NAMALWA (cell line): ENCODE data around the gene PIAS3.
"Not testable (repeated sequence)": the region's sequence is repeated elsewhere in the genome, so short reads cannot be mapped to it uniquely, and the experiment has no call there.

ENCODE experiments used
- DNase-seq: peaks from one replicate; pipeline ENCODE4 v3.0.0-alpha.2; 2015; ENCODE audit warnings: low spot score

The PIAS3 gene

DNA sequence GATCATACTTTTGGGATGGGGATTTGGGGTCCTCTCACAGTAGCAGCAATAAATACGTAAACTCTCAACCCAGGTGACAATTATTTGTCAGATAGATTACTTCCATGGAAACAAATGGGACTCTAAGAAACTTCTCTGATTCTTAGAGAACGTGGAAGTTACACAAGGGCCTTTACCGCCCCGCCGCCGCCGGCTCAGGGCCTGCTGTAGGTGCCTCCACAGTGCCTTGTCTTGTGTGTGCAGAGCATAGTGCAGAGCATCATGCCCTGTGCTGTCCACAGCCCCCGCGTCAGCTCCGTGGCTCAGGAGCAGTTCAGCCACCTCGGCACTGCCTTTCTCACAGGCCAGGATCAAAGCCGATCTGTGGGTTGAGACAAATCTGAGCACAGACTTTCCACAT, 15.8 kb upstream of the PIAS3 start:
- no peak for DNase-seq

DNA sequence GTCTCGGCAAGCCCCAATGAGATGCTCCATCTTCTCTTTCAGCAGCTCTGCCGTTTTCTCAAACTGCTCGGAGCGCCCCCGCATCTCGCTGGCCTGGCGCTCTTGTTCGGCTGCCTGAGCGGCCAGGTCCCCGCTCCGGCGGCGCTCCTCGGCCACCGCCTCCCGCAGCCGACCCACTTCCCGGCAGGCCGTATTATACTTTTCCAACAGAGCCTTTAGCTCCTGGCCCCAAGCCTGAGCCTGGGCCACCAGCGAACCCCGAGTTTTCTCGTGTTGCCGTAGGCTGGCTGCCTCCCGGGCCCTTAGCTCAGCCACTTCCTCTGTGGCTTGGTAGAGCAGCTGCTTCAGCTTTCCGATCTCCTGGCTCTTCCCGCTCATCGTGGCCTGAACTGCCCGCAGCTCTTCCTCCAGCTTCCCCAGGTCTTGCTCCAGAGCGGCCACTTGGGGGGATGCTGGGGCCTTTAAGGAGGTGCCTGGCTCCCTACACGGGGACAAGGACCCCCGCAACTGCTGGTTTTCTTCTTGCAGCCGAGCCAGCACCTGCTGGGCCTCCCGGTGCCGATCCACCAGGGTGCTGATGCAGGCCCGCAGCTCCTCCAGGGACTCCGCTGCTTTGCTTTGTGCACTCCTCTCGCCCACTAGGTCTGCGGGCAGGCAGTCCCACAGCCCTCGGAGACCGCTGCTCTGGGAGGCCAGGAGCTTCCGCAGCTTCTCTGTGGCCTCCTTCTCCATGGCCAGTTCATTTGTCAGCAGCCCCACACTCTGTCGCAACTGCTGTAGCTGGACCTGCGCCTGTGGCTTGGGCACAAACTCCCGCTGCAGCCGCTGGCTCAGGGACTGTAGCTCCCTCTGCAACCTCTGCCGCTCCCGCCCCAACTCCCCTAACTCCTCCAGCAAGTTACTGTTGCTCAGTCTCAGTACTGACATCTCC, 13.4 kb upstream of the PIAS3 start:
- no peak for DNase-seq

DNA sequence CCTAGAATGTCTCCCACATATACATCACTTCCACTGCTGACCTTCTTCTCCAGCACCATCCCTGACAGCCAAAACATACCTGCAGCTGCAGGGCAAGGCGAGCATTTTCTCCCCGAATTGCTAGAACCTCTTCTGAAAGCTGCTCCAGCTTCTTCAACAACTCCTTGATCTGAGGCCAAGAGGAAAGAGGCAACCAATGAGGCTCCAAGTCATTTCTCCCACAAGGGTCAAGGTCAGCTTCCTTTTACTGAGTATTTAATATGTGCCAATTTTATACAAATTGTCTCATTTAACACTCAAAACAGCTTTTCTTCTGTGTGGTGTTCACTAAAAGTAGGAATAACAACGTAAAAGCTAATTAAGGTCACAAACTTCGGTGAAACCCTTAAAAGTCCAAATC, 9.4 kb upstream of the PIAS3 start:
- DNase-seq = no peak

DNA sequence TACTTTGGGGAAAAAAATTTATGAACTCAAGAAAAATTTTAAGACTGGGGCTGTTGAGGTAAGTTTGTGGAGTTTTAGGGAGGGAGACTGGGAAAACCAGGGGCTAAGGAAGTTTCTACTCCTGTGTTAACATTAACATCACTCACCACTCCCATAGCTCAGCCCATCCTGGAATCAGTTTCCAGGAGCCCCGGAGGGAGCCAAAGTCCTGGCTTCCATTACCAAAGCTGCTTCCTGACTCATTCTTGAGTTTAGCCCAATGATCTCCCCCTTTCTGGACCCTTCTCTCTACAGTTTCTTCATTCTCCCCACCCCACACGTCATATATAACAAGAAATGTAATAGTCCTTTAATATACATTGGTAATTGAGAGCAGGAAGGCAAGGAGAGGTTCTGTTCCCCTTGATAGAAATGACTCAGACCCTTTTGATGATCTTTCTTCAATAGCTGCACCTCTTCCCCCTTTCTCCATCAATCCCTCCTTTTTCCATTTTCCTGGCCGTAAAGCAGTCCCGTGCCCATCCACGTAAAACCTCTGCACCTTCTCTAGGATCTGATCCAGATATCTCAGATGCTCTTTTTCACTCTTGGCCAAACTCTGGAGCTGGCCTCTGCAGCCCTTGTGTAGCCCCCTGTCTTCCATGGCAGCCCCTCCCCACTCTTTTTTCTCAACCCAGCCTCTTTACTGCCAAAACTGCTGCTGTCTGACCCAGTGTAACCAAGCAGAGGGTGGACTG, 4.6 kb upstream of the PIAS3 start:
- DNase-seq = no peak

DNA sequence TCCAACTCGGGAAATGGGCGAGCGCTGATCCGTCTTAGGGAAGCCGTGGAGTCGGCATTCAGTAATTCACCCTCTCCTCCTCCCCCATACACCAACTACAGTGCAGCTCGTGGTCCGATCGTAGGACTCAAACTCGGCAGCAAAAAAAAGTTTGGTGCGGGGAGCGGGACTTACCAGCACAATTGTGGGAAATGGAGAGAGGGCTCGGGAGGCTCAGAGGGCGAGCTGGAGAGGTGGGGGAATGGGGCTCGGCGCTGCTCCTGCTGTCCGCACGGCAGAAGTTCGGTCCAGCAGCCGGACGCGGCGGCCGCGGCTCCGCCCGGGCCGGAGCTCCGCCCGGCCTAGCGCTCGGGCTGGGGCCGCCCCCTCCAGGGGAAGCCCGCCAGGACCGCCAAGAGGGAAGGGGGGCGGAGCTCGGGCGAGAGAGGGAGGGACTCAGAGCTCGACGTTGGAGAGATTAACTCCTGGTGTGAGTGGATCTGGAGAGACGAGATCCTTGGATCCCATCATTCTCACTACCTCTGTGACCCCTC, 676 bp upstream of the PIAS3 start:
- DNase-seq = peak; percentile 88

DNA sequence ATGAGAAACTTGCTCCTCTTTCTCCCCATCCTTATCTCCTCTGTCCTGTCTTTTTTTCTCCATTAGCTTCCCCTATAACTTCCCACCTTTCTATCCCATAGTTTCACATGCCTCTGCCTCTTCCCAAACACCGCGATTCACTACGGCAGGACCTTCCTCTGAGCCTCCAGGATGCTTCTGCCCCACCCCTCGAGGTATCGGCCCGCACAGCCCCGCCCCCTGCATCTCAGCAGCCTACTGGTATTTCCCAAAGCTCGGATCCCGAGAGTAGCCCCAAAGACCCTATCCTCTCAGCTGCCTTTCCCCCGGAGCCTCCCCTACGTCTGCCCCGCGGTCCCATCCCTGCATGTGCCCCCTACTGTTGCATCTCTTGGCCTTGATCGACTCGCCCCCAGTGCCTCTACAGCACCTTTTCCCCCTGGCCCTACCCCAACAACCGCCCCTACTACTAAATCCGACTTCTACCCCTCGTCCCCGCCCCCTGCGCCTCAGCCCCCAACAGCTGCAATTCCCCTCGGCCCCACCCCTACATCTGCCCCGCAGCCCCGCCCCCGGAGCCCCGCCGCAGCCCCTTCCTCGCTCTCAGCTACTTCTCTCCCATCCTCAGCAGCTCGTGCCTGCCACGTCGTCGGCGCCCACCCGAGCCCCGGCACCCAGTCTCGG, 512 bp downstream of the PIAS3 start:
- peak; percentile 84 for DNase-seq

DNA sequence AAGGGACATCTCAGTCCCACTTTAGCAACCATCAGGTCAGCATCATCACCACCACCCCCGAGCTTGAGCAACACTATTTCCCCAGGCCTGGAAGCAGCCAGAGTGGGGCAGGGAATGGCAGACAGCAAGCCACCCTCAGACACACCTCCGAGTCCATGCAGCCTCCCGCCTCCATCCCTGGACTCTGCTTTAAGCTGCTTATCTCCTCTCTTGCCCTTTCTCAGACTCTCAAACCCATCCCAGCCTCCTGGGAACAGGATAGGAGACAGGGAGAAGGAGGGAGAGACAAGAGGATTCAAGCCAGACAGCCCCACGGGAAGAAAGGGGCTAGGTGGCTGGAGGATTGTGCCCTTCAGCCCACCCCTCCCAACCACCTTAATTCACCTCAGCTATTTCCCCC, 1.7 kb downstream of the PIAS3 start:
- DNase-seq = no peak

DNA sequence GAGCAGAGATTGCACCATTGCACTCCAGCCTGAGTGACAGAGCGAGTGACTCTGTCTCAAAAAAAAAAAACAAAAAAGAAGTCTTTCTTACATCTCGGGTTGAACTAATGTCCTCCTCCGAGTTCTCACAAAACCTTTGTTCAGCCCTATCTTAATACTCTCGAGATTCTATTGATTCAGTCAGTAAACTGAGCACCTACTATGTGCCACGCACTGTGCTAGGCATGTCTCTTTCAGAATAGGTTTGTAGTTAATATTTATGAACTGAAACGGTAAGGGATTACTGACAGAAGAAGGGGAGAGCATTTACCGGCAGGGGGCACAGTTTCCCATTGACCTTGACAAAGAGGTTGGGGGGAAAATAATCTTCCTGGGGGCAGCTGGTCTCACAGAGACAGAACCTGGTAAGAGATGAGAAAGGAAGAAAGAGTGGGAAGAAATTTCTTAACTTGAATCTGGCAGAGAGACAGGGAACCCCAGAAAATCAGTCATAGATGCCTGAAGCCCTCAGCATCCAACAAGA, 3.4 kb downstream of the PIAS3 start:
- DNase-seq = no peak

DNA sequence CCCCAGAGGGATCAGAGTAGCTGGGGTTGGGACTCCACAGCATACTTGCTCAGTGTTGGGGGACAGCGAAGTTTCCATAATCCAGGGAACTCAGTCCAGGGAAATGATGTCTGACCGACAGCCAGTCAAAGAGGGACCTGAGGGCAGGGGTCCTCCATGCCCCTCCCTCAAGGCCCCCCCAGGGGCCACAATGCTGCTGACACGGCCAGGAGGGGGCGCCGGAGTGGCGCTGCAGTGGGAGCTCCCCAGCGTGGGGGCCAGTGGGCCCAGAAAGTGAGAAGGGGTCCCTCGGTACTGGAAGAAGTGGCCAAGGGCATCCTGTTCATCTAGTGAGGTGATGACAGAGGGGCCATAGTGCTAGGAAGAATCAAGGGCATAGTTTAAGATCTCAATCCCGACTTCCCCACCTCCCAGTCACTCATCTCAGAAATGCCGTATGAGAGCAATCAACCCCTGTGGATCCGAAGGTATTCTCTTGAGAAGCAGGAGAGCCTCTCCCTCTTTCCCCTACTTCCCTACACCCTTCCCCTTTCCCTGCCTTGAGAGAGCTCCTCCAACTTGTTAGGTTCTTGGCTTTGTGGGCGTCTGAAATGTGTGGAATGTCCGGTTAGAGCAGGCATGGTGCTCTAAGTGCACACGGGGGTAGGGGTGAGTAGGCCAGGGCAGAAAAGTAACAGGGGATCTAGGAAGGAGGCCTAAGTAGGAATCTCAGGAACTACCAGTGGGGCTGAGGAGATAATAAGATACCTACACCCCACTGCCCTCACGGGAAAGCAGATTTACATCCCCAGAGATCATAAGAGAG, 9.3 kb downstream of the PIAS3 start:
- no peak for DNase-seq

DNA sequence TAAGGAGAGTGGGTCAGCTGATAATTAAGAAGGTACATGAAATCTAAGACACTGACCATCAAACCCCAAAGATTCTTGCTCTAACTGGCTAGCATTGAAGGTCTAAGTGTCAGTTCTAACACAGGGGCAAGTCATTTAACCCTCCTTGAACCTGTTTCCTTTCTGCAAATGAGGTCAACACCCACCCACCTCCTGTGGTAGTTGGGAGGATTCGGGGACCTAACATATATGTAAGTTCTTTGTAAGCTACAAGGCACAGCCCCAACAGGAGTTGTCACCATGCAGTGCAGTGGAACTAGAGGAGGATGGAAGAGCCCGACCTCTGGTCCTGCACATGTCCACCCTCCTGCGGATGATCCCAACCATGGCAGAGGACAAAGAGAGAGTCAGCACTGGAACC, 11.1 kb downstream of the PIAS3 start:
- DNase-seq = no peak

DNA sequence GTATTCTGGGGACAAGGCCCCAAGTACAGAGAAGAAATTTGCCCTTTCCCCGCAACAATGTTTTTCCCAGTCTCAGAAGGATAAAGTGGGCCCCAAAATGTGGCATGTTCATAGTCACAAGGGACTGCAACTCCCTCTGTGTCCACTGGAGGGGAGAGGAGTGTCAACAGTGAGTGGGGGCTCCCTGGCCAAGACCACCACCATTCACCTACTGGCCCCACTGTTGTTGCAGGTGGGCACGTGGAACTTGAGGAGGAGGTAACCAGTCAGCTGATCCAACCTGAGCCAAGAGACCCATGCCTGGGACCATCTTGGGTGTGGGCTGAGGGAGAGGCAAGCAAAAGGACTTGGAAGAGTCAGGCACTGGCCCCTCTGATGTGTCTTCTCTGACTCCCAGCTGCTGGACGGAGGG, 12.7 kb downstream of the PIAS3 start:
- peak; percentile 73 for DNase-seq

DNA sequence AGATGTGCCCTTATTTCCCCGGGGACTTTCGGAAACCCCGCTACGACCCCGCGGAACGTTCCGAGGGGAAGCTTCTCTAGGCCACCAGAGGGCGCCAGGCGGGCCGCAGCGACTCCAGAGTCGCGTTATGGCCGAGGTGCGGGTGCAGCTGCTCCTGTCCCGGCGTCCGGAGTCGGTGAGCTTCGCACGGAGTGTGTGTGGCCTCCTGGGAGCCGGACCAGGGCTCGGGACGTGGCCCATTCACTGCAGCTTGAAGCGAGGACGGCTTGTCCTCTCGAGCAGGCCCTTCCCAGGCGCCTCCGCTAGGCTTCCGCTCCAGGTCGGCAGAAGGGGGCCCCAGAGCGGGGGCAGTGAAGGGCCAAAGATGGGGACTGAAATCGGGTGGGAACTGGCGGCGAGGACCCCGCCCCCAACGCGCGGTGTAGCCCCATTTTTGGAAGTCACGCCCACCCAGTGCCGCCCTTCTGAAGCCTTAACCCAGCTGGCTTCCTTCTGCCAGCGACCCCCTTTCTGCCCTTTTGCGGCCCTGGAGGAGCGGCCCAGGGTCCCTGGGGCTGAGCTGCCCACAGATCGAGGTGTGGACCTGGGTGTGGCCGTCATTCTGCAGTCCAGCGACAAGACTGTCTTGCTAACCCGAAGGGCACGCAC, 13.2 kb downstream of the PIAS3 start, which contains the start of gene NUDT17:
NUDT17 (plus strand) TSS at position 117 of the 648 bp plus-strand sequence; CDS start at position 128, 11 bp downstream.
- peak; percentile 94 for DNase-seq

DNA sequence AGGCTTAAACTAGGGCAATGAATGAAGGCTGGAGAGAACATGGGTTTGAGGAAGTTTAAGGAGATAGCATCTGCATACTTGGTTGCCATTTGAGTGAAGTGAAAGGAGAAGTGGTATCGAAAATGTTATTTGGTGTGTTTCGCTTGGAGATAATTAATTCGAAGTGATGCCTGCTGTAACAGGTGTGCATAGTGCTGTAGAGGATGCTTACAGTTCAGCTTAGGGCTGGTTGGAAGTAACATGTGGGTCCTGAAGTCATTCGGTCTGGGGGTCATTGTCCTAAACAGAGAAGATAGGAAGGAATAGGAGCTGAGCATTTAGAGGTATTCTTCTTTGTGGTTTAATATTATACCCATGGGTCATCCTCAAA, 13.8 kb downstream of the PIAS3 start:
- peak; percentile 91 for DNase-seq

DNA sequence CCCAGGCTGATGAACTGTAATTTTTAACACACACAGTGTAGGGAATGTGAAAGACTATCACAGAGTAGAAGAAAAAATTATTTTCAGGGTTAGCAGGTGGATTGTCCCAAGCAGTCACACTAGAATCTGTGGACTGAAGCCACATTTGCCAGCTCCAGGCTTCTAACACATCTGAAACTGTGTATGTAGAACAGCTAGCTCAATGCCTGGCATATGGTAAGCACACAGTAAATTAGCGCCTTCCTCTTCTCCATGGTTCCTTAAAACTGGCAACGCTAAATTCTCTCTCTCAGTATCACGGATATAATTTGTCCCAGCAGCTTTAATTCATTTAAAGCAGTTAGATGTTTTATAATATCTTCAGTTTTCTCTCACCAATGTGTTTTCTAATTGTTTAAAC, 15.8 kb downstream of the PIAS3 start:
- DNase-seq = no peak

DNA sequence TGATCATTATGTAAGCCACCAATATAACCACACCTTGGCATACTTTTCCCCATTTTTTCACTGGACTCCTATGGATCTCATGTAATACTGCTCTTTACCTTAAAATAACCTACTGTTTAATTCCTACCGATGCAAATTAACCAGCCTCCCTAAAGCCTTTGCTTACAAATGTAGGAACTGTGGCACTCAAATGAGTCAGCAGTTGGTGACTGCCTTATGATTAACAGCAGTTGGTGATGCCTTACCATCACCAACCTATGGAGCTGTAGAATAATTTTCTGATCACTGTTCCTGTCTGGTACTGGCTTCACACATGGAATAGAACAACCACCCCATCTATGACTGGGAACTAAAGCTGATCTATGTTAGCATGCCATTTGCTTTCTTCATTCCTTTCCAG, 21.2 kb downstream of the PIAS3 start:
- DNase-seq = no peak

DNA sequence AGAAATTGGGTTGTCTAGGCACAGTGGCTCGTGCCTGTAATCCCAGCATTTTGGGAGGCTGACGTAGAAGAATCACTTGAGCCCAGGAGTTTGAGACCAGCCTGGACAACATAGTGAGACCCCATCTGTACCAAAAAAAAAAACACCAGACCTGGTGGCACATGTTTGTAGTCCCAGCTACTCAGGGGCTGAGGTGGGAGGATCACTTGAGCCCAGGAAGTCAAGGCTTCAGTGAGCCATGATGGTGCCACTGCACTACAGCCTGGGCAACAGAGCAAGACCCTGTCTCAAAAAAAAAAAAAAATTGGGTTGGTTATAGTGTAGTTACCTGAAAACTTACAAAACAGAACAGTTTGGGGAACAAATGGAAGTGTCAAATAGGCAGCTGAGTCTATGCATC, 28.1 kb downstream of the PIAS3 start:
- DNase-seq = not testable (repeated sequence)

DNA sequence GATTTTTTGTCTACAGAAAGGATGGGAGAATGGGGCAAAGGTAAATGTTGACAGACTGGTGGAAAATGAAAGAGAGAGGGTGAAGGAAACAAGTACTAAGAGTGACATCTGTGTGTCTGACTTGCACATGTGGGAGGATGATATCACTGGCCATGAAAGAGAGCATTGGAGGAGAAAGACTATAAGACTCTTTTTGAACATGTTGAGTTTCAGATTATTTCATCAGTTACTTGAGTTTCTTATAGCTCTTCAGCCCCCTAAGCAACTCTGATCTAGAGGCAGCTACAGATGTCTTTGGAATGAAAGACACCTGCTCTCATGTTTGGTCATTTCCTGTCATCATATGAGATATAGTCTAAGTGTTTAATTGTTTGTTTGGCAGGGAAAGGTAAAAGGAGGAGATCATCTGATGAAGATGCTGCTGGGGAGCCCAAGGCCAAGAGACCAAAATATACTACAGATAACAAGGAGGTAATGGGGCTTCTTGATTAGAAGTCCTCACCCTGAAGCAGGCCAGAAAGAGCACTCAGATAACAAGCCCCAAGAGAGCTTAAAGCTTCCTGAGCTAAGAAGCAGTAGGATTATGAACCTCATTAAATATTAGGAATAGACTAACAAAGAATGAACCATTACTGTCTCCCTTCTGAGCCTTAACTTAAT, 30.4 kb downstream of the PIAS3 start:
- no peak for DNase-seq

DNA sequence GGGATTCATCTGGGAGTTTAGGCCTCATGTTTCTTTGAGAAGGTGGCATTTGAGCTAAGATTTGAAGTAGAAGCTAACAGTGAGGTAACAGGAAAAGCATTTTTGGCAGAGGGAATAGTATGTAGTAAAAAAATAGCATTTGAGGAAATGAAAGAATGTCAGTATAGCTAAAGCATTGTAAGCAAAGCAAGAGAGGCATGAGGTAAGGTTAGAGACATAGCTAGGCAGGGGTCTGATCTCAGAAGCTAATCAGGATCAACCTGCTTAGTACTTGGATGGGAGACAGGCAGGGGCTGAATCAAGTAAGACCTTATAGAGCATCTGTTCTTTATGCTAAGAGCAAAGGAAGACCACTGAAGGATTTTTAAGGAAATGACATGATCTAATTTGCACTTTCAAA, 30.9 kb downstream of the PIAS3 start:
- DNase-seq = no peak

DNA sequence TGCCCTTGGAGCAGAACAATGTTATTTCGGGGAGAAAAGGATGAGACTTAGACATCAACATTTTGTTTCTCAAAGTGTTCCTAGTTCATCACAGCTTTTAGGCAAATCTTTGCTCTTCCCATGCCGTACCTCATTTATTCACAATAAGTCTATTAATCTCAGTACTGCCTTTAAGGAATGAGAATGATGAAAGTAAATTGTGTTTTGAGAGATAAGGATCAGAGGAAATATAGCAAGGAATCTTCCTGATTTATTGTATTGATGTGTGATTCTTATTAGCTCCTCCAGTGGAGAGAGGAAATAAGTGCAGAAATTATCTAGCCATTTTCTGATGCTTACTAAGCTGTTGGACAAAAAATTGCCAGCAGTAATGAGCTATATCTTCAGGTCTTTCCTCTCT, 32.9 kb downstream of the PIAS3 start:
- no peak for DNase-seq

DNA sequence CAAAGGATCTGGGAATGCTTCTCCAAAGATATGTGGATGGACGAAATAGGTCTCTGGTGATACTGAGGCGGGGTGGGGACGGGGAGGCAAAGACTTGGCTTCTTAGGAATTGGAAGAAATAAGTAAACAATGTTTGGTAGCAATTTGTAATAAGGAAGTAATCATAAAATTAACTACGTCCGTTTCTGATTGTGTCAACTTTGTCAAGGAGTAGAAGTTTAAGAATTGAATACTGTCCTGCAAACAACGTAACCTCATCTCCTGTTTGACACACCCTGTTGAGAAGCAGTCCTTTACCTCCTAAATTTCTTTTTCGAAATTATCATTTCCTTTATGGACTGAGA, 34.4 kb downstream of the PIAS3 start:
- no peak for DNase-seq
